DOHH2 (cell line): ENCODE results near the gene TSPAN32.
"Not testable (repeated sequence)": the region's sequence is repeated elsewhere in the genome, so short reads cannot be mapped to it uniquely, and the experiment has no call there.

ENCODE experiments used
- CTCF ChIP-seq: fragments of 200-600 bp; sonication (generic); IDR thresholded peaks from one replicate; pipeline ENCODE4 v1.5.1; 2014; ENCODE audit warnings: antibody characterized with exemption, mild to moderate bottlenecking, low read depth, low read length; ENCODE audit not compliant: poor library complexity, severe bottlenecking
- EZH2phosphoT487 ChIP-seq: fragments of 200-600 bp; sonication (generic); IDR thresholded peaks from 2 replicates; pipeline ENCODE4 v1.6.1; 2017; ENCODE audit warnings: borderline replicate concordance, mild to moderate bottlenecking, antibody characterized with exemption, low read length, moderate library complexity, mixed read lengths

DNA sequence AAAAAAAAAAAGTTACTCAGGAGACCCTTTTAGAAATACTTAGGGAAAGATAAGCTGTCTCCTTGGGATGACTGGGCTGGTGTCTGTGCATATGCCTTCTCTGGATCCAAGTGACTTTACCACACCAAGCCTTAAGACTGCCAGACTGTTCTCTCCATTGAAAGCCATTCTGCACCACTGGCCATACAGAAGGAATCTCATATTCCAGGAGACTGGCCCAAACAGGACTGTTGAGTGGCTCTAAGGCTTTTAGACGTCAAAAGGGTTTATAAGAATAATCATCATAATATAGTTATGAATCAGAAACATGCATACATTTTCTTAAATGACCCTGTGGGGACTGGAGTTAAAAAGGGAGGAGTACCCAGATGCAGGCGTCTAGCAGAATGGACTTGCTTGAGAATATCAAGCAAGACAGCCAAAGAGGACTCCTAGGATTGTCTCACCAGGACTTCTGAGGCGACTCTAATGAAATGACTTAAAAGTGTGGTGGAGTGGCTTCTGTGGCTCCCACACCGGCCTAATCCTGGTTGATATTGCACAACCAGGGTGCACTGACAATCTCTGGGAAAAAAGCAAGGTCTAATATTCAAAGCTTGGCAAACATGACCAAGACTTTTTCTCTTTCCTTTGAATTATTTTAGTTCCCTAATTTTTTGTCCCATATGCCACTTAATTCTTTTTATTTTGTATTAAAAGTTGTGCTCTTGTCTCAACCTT is 31.8 kb downstream of the TSPAN32 start:
- not testable (repeated sequence) for TF ChIP-seq CTCF, EZH2phosphoT487
